GM21381 (cell line): ENCODE measurements around the gene AKAIN1.

Experiments used
- ATAC-seq: cut with Tn5 transposase; IDR thresholded peaks from one replicate; pipeline ENCODE4 v1.9.1; 2021; ENCODE audit warnings: mild to moderate bottlenecking, moderate library complexity; ENCODE audit not compliant: unreplicated experiment

Gene AKAIN1

GRCh38 chr18:5162111-5162510, 34.9 kb downstream of the AKAIN1 start:
- no peak for ATAC-seq

GRCh38 chr18:5159080-5159479, 38.0 kb downstream of the AKAIN1 start:
- no peak for ATAC-seq

GRCh38 chr18:5158587-5158986, 38.5 kb downstream of the AKAIN1 start:
- no peak for ATAC-seq

- no peak for ATAC-seq
Measured at GRCh38 chr18:5158172-5158571, 38.9 kb downstream of the AKAIN1 start.

- no peak for ATAC-seq
Measured at GRCh38 chr18:5155907-5156287, 41.2 kb downstream of the AKAIN1 start.

GRCh38 chr18:5155218-5155906, 41.7 kb downstream of the AKAIN1 start:
- ATAC-seq = no peak

GRCh38 chr18:5152343-5153020, 44.6 kb downstream of the AKAIN1 start:
- ATAC-seq = no peak

GRCh38 chr18:5150894-5151293, 46.2 kb downstream of the AKAIN1 start:
- ATAC-seq = no peak

GRCh38 chr18:5146093-5146492, 51.0 kb downstream of the AKAIN1 start:
- no peak for ATAC-seq

- ATAC-seq = no peak
Measured at GRCh38 chr18:5145168-5145825, 51.8 kb downstream of the AKAIN1 start.

GRCh38 chr18:5144629-5145028, 52.4 kb downstream of the AKAIN1 start:
- ATAC-seq = no peak

GRCh38 chr18:5142859-5143258, 54.2 kb downstream of the AKAIN1 start:
- ATAC-seq = no peak

- ATAC-seq = no peak
Measured at GRCh38 chr18:5142131-5142530, 54.9 kb downstream of the AKAIN1 start.

- ATAC-seq = no peak
Measured at GRCh38 chr18:5137261-5137660, 59.8 kb downstream of the AKAIN1 start.

GRCh38 chr18:5132987-5133386, 64.1 kb downstream of the AKAIN1 start:
- no peak for ATAC-seq

- no peak for ATAC-seq
Measured at GRCh38 chr18:5122272-5122671, 74.8 kb downstream of the AKAIN1 start.

- no peak for ATAC-seq
Measured at GRCh38 chr18:5110266-5110665, 86.8 kb downstream of the AKAIN1 start.

GRCh38 chr18:5107988-5108387, 89.1 kb downstream of the AKAIN1 start:
- ATAC-seq = no peak

GRCh38 chr18:5106730-5107129, 90.3 kb downstream of the AKAIN1 start:
- no peak for ATAC-seq

GRCh38 chr18:5104246-5104645, 92.8 kb downstream of the AKAIN1 start:
- no peak for ATAC-seq

- no peak for ATAC-seq
Measured at GRCh38 chr18:5103693-5104092, 93.4 kb downstream of the AKAIN1 start.

- no peak for ATAC-seq
Measured at GRCh38 chr18:5103286-5103685, 93.8 kb downstream of the AKAIN1 start.
